Effector CD4-positive, alpha-beta T cell (primary cell): ENCODE data around the gene PSPH.
A peak's percentile ranks its signal among the peaks of the same experiment; 100 is the strongest.
"Not testable (repeated sequence)": the region's sequence is repeated elsewhere in the genome, so short reads cannot be mapped to it uniquely, and the experiment has no call there.

ENCODE experiments used
- DNase-seq: peaks from one replicate; pipeline ENCODE4 v3.0.0-alpha.2; 2020

The PSPH gene

GRCh38 chr7:56062382-56062781 is 11.1 kb upstream of the PSPH start:
- no peak for DNase-seq

- DNase-seq, result no peak
Measured at GRCh38 chr7:56053993-56054392, 2.7 kb upstream of the PSPH start.

- no peak for DNase-seq
Measured at GRCh38 chr7:56053379-56053778, 2.1 kb upstream of the PSPH start.

GRCh38 chr7:56051053-56051338 is 248 bp downstream of the PSPH start:
- DNase-seq, result no peak

GRCh38 chr7:56048763-56049162 is 2.5 kb downstream of the PSPH start:
- DNase-seq, result not testable (repeated sequence)

- no peak for DNase-seq
Measured at GRCh38 chr7:56048245-56048644, 3.0 kb downstream of the PSPH start.

GRCh38 chr7:56047446-56048116 is 3.7 kb downstream of the PSPH start:
- DNase-seq, result not testable (repeated sequence)

GRCh38 chr7:56046721-56047445 is 4.4 kb downstream of the PSPH start:
- no peak for DNase-seq

GRCh38 chr7:56045758-56046157 is 5.5 kb downstream of the PSPH start:
- not testable (repeated sequence) for DNase-seq

GRCh38 chr7:56040730-56041129 is 10.5 kb downstream of the PSPH start:
- no peak for DNase-seq

GRCh38 chr7:56033671-56034432 is 17.4 kb downstream of the PSPH start:
- peak; percentile 53 for DNase-seq

GRCh38 chr7:56032578-56032977 is 18.7 kb downstream of the PSPH start:
- DNase-seq, result not testable (repeated sequence)

- not testable (repeated sequence) for DNase-seq
Measured at GRCh38 chr7:56031556-56031955, 19.7 kb downstream of the PSPH start.

GRCh38 chr7:56030340-56030739 is 20.9 kb downstream of the PSPH start:
- no peak for DNase-seq

GRCh38 chr7:56028942-56029630 is 22.2 kb downstream of the PSPH start:
- no peak for DNase-seq

- DNase-seq, result no peak
Measured at GRCh38 chr7:56026538-56026937, 24.7 kb downstream of the PSPH start.

GRCh38 chr7:56023500-56023899 is 27.7 kb downstream of the PSPH start:
- DNase-seq, result no peak

- no peak for DNase-seq
Measured at GRCh38 chr7:56019501-56019900, 31.7 kb downstream of the PSPH start.

- not testable (repeated sequence) for DNase-seq
Measured at GRCh38 chr7:56017015-56017414, 34.2 kb downstream of the PSPH start.

- DNase-seq, result no peak
Measured at GRCh38 chr7:56009695-56010094, 41.5 kb downstream of the PSPH start.

GRCh38 chr7:56007891-56008290 is 43.4 kb downstream of the PSPH start:
- no peak for DNase-seq

GRCh38 chr7:56007167-56007652 is 44.0 kb downstream of the PSPH start:
- DNase-seq, result no peak

GRCh38 chr7:56003749-56004148 is 47.5 kb downstream of the PSPH start:
- DNase-seq, result no peak
